HEK293 (cell line): ENCODE data around the gene OR4K1.

Source experiments
- CTCF ChIP-seq: fragments of 450-650 bp; formaldehyde crosslinking; IDR thresholded peaks from 2 replicates; pipeline ENCODE4 v1.5.1; 2016; ENCODE audit warnings: missing biosample characterization, missing genetic modification characterization
- PRDM6 ChIP-seq: fragments of 450-650 bp; formaldehyde crosslinking; IDR thresholded peaks from 2 replicates; pipeline ENCODE4 v1.5.1; 2017; ENCODE audit warnings: missing biosample characterization, missing genetic modification characterization

- TF ChIP-seq CTCF (tag by site-specific recombination) (no peak), PRDM6 (no peak)
Measured at GRCh38 chr14:19917243-19917642, 13.5 kb upstream of the OR4K1 start.
